Measurements from ENCODE around the gene RBBP7.

RBBP7 gene

DNA sequence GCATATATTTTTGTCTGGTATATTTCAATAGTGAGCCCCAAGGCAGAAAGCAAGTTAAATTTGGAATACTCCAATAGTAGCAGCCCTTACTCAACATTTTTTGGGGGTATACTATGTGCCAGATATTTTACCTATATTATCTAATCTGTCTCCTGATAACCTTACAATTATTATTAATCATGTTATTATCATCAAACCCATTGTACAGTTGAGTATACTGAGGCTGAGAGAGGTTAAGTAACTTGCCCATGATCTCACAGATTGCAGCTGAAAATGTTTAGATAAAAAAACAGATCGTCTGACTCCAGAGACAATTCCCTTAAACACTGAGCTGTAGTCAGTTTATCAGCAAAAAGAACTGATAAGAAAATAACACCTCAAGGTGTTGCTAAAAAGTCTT is 6.5 kb upstream of the RBBP7 start:
- Histone ChIP-seq H3F3A (ENCODE audit: control insufficient read depth, insufficient read depth) (peaks cover 15% of the 10 kb centered on the region), H3K4me1 (ENCODE audit: control insufficient read depth, low read length) (peaks cover 66% of the 10 kb centered on the region), H3K9me2 (replicated peaks; ENCODE audit: control insufficient read depth, low read length) (no peaks in the 10 kb centered on the region), H4K20me1 (ENCODE audit: control insufficient read depth, insufficient read depth, low read depth, low read length) (no peaks in the 10 kb centered on the region), H3K36me3 (ENCODE audit: control insufficient read depth, low read length) (no peaks in the 10 kb centered on the region), H3K4me2 (ENCODE audit: low read length) (no peak overlapping the region), H3K4me3 (ENCODE audit: low read length) (no peak overlapping the region), H3K27ac (ENCODE audit: low read depth, low read length) (no peak overlapping the region), H3K79me2 (ENCODE audit: control insufficient read depth, low read length) (no peaks in the 10 kb centered on the region; the same call in 1 of the 2 replicates), H3K27me3 (ENCODE audit: control insufficient read depth, low read length) (no peaks in the 10 kb centered on the region), H3K9me3 (ENCODE audit: control insufficient read depth, insufficient read depth, low read length) (no peaks in the 10 kb centered on the region)
- TF ChIP-seq, protein P1, sequence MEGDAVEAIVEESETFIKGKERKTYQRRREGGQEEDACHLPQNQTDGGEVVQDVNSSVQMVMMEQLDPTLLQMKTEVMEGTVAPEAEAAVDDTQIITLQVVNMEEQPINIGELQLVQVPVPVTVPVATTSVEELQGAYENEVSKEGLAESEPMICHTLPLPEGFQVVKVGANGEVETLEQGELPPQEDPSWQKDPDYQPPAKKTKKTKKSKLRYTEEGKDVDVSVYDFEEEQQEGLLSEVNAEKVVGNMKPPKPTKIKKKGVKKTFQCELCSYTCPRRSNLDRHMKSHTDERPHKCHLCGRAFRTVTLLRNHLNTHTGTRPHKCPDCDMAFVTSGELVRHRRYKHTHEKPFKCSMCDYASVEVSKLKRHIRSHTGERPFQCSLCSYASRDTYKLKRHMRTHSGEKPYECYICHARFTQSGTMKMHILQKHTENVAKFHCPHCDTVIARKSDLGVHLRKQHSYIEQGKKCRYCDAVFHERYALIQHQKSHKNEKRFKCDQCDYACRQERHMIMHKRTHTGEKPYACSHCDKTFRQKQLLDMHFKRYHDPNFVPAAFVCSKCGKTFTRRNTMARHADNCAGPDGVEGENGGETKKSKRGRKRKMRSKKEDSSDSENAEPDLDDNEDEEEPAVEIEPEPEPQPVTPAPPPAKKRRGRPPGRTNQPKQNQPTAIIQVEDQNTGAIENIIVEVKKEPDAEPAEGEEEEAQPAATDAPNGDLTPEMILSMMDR (IDR thresholded peaks at IDR 0.05; ENCODE audit: low read depth, low read length, poor library complexity, severe bottlenecking) = no peak
- no peak for TF ChIP-seq EZH2phosphoT487 (IDR thresholded peaks at IDR 0.05; ENCODE audit: borderline replicate concordance, low read length)

DNA sequence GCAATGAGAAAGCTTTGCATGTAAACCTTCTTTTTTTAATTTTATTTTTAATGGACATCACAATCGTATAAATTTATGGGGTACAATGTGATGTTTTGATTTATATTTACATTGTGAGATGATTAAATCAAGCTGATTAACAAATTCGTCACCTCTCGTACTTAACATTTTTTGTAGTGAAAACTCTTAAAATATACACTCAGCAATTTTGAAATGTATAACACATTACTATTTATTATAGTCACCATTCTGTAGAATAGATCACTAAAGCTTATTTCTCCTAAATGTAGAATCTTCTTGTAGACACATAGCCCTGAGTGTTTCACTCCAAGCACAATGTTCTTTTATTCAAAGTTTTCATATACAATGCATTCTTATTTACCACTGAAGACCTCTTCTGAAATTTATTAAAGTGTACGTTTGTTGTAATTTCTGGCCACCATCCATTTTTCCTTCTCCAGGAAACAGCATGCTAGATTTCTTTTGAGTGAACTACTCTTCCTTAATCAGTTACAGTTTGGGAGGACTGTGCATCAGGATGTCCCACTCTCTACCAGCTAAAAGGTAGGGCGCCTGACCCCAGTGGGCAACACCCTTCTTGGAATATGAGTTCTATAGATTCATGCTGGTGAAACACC is 4.4 kb upstream of the RBBP7 start:
- peak overlapping the region; percentile 92 for H3K27ac ChIP-seq (ENCODE audit: low read depth, low read length)
- no peak for TF ChIP-seq EZH2phosphoT487 (IDR thresholded peaks at IDR 0.05; ENCODE audit: borderline replicate concordance, low read length)
- TF ChIP-seq, protein P1 (IDR thresholded peaks at IDR 0.05; ENCODE audit: low read depth, low read length, poor library complexity, severe bottlenecking) = no peak
- no peaks in the 10 kb centered on the region for H3K36me3 ChIP-seq (ENCODE audit: control insufficient read depth, low read length)
- H3K79me2 ChIP-seq (ENCODE audit: control insufficient read depth, low read length) = peaks cover 4% of the 10 kb centered on the region
- H4K20me1 ChIP-seq (ENCODE audit: control insufficient read depth, insufficient read depth, low read depth, low read length) = no peaks in the 10 kb centered on the region
- peaks cover 71% of the 10 kb centered on the region for H3K4me1 ChIP-seq (ENCODE audit: control insufficient read depth, low read length)
- peak overlapping the region; percentile 48 for H3K4me3 ChIP-seq (ENCODE audit: low read length)
- H3K9me3 ChIP-seq (ENCODE audit: control insufficient read depth, insufficient read depth, low read length) = no peaks in the 10 kb centered on the region
- no peaks in the 10 kb centered on the region for H3K27me3 ChIP-seq (ENCODE audit: control insufficient read depth, low read length)
- peaks cover 15% of the 10 kb centered on the region for H3F3A ChIP-seq (ENCODE audit: control insufficient read depth, insufficient read depth)
- H3K9me2 ChIP-seq (replicated peaks; ENCODE audit: control insufficient read depth, low read length) = no peaks in the 10 kb centered on the region
- H3K4me2 ChIP-seq (ENCODE audit: low read length) = peak overlapping the region; percentile 86

- H3K4me3 ChIP-seq (ENCODE audit: low read length) = peak overlapping the region; percentile 48
- H4K20me1 ChIP-seq (ENCODE audit: control insufficient read depth, insufficient read depth, low read depth, low read length) = peaks cover 12% of the 10 kb centered on the region
- peaks cover 19% of the 10 kb centered on the region for H3K79me2 ChIP-seq (ENCODE audit: control insufficient read depth, low read length)
- peaks cover 14% of the 10 kb centered on the region for H3K36me3 ChIP-seq (ENCODE audit: control insufficient read depth, low read length)
- TF ChIP-seq, protein P1 (IDR thresholded peaks at IDR 0.05; ENCODE audit: low read depth, low read length, poor library complexity, severe bottlenecking) = no peak
- no peak for TF ChIP-seq EZH2phosphoT487 (IDR thresholded peaks at IDR 0.05; ENCODE audit: borderline replicate concordance, low read length)
- H3K27ac ChIP-seq (ENCODE audit: low read depth, low read length) = peak overlapping the region; percentile 92
- peak overlapping the region; percentile 86 for H3K4me2 ChIP-seq (ENCODE audit: low read length)
- H3K4me1 ChIP-seq (ENCODE audit: control insufficient read depth, low read length) = peaks cover 76% of the 10 kb centered on the region
- H3F3A ChIP-seq (ENCODE audit: control insufficient read depth, insufficient read depth) = peaks cover 15% of the 10 kb centered on the region
- H3K27me3 ChIP-seq (ENCODE audit: control insufficient read depth, low read length) = no peaks in the 10 kb centered on the region
- H3K9me3 ChIP-seq (ENCODE audit: control insufficient read depth, insufficient read depth, low read length) = no peaks in the 10 kb centered on the region
- H3K9me2 ChIP-seq (replicated peaks; ENCODE audit: control insufficient read depth, low read length) = no peaks in the 10 kb centered on the region
Measured at GRCh38 chrX:16873106-16873505, 2.9 kb upstream of the RBBP7 start.

All from DOHH2 (cell line).